ENCODE measurements around the gene GNAI1.

Gene GNAI1

GRCh38 chr7:80272560-80273239, 138.1 kb downstream of the GNAI1 start:
- Mint-ChIP-seq H3K9me3 (no peaks in the 10 kb centered on the region), H3K27me3 (no peaks in the 10 kb centered on the region), H3K27ac (no peak overlapping the region), H3K4me1 (no peaks in the 10 kb centered on the region), H3K36me3 (no peaks in the 10 kb centered on the region), H3K4me3 (no peak overlapping the region)

GRCh38 chr7:80273327-80273726, 138.7 kb downstream of the GNAI1 start:
- no peak overlapping the region for H3K27ac Mint-ChIP-seq
- no peaks in the 10 kb centered on the region for H3K36me3 Mint-ChIP-seq
- no peaks in the 10 kb centered on the region for H3K4me1 Mint-ChIP-seq
- H3K4me3 Mint-ChIP-seq: no peak overlapping the region
- no peaks in the 10 kb centered on the region for H3K27me3 Mint-ChIP-seq
- no peaks in the 10 kb centered on the region for H3K9me3 Mint-ChIP-seq

GRCh38 chr7:80275192-80275605, 140.6 kb downstream of the GNAI1 start:
- Mint-ChIP-seq H3K27me3 (no peaks in the 10 kb centered on the region), H3K36me3 (no peaks in the 10 kb centered on the region), H3K27ac (no peak overlapping the region), H3K4me3 (no peak overlapping the region), H3K9me3 (no peaks in the 10 kb centered on the region), H3K4me1 (no peaks in the 10 kb centered on the region)
